HUES64 (cell line): ENCODE results near the gene MRPS35.

ENCODE experiments used
- H3K27ac ChIP-seq: 2 replicates; pipeline ENCODE4 v1.7.0; 2013; ENCODE audit warnings: low read depth, low read length, inconsistent platforms
- H3K27me3 ChIP-seq: 2 replicates; pipeline ENCODE4 v1.6.1; 2013; ENCODE audit warnings: mild to moderate bottlenecking, low read length; ENCODE audit not compliant: insufficient read depth
- H3K36me3 ChIP-seq: 2 replicates; pipeline ENCODE4 v1.6.1; 2013; ENCODE audit warnings: mild to moderate bottlenecking, low read length; ENCODE audit not compliant: insufficient read depth
- H3K4me1 ChIP-seq: 2 replicates; pipeline ENCODE4 v1.6.1; 2013; ENCODE audit warnings: mild to moderate bottlenecking, low read length, moderate library complexity; ENCODE audit not compliant: insufficient read depth
- H3K4me3 ChIP-seq: 2 replicates; pipeline ENCODE4 v1.5.1; 2013; ENCODE audit warnings: mild to moderate bottlenecking, low read length, moderate library complexity
- H3K9ac ChIP-seq: 2 replicates; pipeline ENCODE4 v1.6.1; 2013; ENCODE audit warnings: mild to moderate bottlenecking, low read depth, low read length
- H3K9me3 ChIP-seq: 2 replicates; pipeline ENCODE4 v1.6.1; 2013; ENCODE audit warnings: low read depth, low read length; ENCODE audit not compliant: insufficient read depth
- WGBS: fragments of 150-250, 120-280 bp; methylation state at CpG from one replicate; pipeline ENCODE4 v1.1.7; 2013; ENCODE audit warnings: missing lambda C conversion rate; 5-methylcytosine and 5-hydroxymethylcytosine counted together

The MRPS35 gene

GRCh38 chr12:27686147-27686546 is 24.5 kb upstream of the MRPS35 start:
- no peak overlapping the region for H3K27ac ChIP-seq
- H3K9me3 ChIP-seq = no peaks in the 10 kb centered on the region
- peaks cover 65% of the 10 kb centered on the region for H3K36me3 ChIP-seq
- H3K9ac ChIP-seq = no peak overlapping the region
- H3K4me1 ChIP-seq = no peaks in the 10 kb centered on the region
- H3K27me3 ChIP-seq = no peaks in the 10 kb centered on the region
- H3K4me3 ChIP-seq = no peak overlapping the region

DNA sequence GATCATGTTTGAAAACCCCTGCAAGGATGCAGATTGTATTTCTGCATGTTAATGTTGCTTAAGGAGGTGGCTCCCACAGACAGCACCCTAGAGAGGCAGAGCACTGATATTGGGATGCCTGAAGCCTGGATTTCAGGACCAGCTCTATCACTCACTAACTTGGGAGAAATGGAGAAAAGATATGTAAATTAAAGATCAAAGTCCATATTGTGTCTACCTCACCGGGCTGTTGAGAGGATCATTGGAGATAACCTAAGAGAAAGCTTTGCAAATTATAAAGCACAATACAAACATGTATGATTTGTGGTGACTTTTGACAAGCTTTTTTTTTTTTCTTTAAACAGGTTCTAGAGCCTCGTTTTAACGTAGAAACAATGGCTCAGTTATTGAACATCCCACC is 22.0 kb upstream of the MRPS35 start:
- peaks cover 71% of the 10 kb centered on the region for H3K36me3 ChIP-seq
- H3K9ac ChIP-seq = no peak overlapping the region
- H3K9me3 ChIP-seq = no peaks in the 10 kb centered on the region
- H3K27me3 ChIP-seq = no peaks in the 10 kb centered on the region
- no peaks in the 10 kb centered on the region for H3K4me1 ChIP-seq
- H3K4me3 ChIP-seq = no peak overlapping the region
- whole genome bisulfite sequencing = 96% methylated on average over 2 of the region's 3 CpGs
- H3K27ac ChIP-seq = no peak overlapping the region

DNA sequence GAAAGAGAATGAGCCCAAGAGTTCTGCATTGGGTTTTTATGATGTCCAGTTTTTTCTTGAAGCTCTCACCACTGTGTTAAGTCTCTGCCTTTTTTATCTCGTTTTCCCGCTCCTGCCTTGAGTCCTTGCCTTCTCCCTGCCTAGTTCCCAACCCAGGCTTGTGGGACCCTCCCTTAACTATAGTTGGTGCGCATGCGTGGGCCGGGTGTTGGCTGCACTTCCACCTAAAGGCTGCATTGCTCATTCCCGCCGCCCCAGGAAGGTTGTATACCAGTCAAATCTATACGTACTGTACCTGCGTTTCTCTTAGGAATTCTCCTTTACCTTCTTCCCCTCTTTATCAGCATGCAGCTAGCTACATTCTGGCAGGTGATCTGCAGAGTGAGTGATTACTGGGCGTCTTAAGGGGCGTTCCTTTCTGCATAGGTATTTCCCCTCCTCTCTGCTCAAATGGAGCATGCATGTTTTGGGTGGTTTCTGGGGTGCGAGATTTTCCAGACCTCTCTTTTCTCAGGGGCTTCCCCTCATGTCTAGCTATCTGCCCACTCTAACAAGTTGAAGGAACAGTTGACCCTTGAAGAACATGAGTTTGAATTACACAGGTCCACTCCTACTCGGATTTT is 21.0 kb upstream of the MRPS35 start:
- peaks cover 71% of the 10 kb centered on the region for H3K36me3 ChIP-seq
- H3K27me3 ChIP-seq = no peaks in the 10 kb centered on the region
- no peaks in the 10 kb centered on the region for H3K9me3 ChIP-seq
- no peak overlapping the region for H3K4me3 ChIP-seq
- no peak overlapping the region for H3K9ac ChIP-seq
- H3K4me1 ChIP-seq = no peaks in the 10 kb centered on the region
- no peak overlapping the region for H3K27ac ChIP-seq
- WGBS = 97% methylated on average over 13 of the region's 13 CpGs

- Histone ChIP-seq H3K9ac (no peak overlapping the region), H3K4me1 (no peaks in the 10 kb centered on the region), H3K36me3 (peaks cover 63% of the 10 kb centered on the region), H3K27ac (no peak overlapping the region), H3K27me3 (no peaks in the 10 kb centered on the region), H3K9me3 (no peaks in the 10 kb centered on the region), H3K4me3 (no peak overlapping the region)
- 100% methylated on average over 2 of the region's 2 CpGs for WGBS
These were observed 17.2 kb upstream of the MRPS35 start for GRCh38 chr12:27693403-27693802.

DNA sequence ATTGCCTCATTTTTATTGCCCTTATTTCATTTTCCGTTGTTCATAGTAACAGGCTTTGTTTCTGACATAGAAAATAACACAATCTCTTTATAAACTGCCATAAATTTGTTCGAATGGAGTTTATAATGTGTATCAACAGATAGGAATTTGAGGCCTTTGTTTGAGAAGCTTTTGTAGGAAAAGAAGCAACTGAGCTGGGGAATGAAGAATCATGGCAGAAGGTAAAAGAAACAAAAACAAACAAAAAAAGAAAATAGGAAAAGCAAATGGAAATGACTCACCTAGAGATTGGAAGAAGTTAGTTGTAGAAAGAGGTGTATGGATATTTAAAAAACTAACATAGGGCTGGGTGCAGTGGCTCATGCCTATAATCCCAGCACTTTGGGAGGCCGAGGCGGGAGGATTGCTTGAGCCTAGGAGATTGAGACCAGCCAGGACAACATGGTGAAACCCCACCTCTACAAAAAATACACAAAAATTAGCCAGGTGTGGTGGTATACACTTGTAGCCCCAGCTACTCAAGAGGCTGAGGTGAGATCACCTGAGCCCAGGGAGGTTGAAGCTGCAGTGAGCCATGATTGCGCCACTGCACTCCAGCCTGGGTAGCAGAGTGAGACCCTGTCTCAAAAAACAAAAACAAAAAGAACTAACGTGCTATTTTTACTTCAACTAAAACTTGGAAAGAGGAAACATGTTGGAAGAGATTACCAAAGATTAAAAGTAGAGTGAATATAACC is 14.9 kb upstream of the MRPS35 start:
- H3K9ac ChIP-seq = no peak overlapping the region
- WGBS = 96% methylated on average over 5 of the region's 6 CpGs
- no peaks in the 10 kb centered on the region for H3K27me3 ChIP-seq
- no peak overlapping the region for H3K4me3 ChIP-seq
- H3K4me1 ChIP-seq = no peaks in the 10 kb centered on the region
- no peaks in the 10 kb centered on the region for H3K9me3 ChIP-seq
- H3K27ac ChIP-seq = no peak overlapping the region
- peaks cover 42% of the 10 kb centered on the region for H3K36me3 ChIP-seq

DNA sequence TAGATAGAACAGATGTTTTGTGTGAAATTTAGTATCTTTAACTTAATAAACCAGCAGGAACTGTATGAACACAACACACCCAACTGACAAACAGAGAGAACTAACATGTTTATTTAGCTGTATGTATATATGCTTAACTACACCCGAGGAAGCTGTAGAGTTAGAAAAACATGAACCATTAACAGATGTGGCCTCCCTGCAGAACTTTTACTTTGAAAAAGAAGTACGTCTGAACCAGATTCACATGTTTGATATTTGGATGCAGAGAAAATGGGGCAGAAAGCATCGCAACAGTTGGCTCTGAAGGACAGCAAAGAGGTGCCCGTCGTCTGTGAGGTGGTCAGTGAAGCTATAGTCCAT is 14.4 kb upstream of the MRPS35 start, which contains the start of gene REP15:
REP15 (plus strand) TSS at position 155 of the 360 bp plus-strand sequence; CDS start at position 271, 116 bp downstream.
- no peak within 1 kb of the TSS for H3K4me3 ChIP-seq
- no peak within 1 kb of the TSS for H3K27ac ChIP-seq
- peaks cover 38% of the 10 kb centered on the region for H3K36me3 ChIP-seq
- no peaks in the 10 kb centered on the region for H3K9me3 ChIP-seq
- no peaks in the 10 kb centered on the region for H3K4me1 ChIP-seq
- no peaks in the 10 kb centered on the region for H3K27me3 ChIP-seq
- no peak within 1 kb of the TSS for H3K9ac ChIP-seq
- WGBS = 94% methylated on average over 5 of the region's 5 CpGs

DNA sequence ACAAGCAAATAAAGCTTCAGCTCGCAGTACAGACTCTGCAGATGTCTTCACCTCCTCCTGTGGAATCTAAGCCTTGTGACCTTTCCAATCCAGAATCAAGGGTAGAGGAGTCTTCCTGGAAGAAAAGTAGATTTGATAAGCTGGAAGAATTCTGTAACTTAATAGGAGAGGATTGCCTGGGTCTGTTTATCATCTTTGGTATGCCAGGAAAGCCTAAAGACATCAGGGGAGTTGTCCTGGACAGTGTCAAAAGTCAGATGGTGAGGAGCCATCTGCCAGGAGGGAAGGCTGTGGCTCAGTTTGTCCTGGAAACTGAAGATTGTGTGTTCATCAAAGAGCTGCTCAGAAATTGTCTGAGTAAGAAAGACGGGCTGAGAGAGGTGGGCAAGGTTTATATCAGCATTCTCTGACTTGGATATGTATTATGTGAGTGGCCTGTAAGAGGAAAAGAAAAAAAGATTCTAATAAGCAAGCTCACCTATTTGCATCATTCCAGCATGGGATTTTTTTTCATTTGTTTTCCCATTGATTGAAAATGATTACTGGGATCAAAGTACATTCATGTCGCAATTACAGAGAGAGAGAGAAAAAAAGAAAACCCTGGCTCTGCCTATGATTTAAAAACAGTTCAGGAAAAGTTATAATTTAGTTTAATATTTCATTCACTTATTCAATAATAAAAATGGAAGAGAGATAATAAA is 13.6 kb upstream of the MRPS35 start:
- H3K9ac ChIP-seq = no peak overlapping the region
- H3K27ac ChIP-seq = no peak overlapping the region
- no peaks in the 10 kb centered on the region for H3K9me3 ChIP-seq
- peaks cover 30% of the 10 kb centered on the region for H3K36me3 ChIP-seq
- 90% methylated on average over 2 of the region's 3 CpGs for WGBS
- H3K4me3 ChIP-seq = no peak overlapping the region
- no peaks in the 10 kb centered on the region for H3K4me1 ChIP-seq
- H3K27me3 ChIP-seq = no peaks in the 10 kb centered on the region

GRCh38 chr12:27703720-27704452 is 6.7 kb upstream of the MRPS35 start:
- no peaks in the 10 kb centered on the region for H3K36me3 ChIP-seq
- no peaks in the 10 kb centered on the region for H3K27me3 ChIP-seq
- H3K27ac ChIP-seq = no peak overlapping the region
- no peaks in the 10 kb centered on the region for H3K9me3 ChIP-seq
- no peaks in the 10 kb centered on the region for H3K4me1 ChIP-seq
- H3K4me3 ChIP-seq = no peak overlapping the region
- WGBS = 28% methylated on average over 4 of the region's 4 CpGs
- no peak overlapping the region for H3K9ac ChIP-seq

DNA sequence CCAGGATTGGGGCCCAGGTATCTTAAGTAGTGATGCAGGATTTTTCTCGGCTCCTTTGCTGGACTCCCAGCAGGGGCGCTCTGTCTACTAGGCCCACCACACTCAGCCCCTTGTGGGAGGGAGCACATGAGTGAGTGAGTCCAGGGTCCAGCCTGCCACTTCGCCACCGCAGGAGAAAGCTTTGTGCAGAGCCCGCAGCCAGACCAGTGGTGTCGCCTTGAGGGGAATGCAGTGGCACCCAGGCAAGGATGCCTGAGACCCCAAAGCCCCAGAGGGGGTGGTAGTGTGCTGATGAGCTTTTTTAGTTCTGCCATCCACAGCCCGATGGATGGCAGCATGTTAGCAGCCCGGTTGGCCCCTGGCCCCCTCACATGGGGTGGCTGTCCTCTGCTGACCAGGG is 5.4 kb upstream of the MRPS35 start:
- no peaks in the 10 kb centered on the region for H3K36me3 ChIP-seq
- no peaks in the 10 kb centered on the region for H3K27me3 ChIP-seq
- H3K4me1 ChIP-seq = 0 out of 2 replicates have a peak, but pooled peaks cover 3% of the 10 kb centered on the region
- 83% methylated on average over 8 of the region's 8 CpGs for WGBS
- no peaks in the 10 kb centered on the region for H3K9me3 ChIP-seq
- H3K9ac ChIP-seq = no peak overlapping the region
- no peak overlapping the region for H3K4me3 ChIP-seq
- no peak overlapping the region for H3K27ac ChIP-seq

- H3K27ac ChIP-seq = no peak overlapping the region
- WGBS = no CpG with 5 or more reads among the region's 2 CpGs
- no peaks in the 10 kb centered on the region for H3K9me3 ChIP-seq
- no peak overlapping the region for H3K4me3 ChIP-seq
- no peaks in the 10 kb centered on the region for H3K27me3 ChIP-seq
- H3K36me3 ChIP-seq = no peaks in the 10 kb centered on the region
- peaks cover 9% of the 10 kb centered on the region; the same call in 1 of the 2 replicates for H3K4me1 ChIP-seq
- no peak overlapping the region for H3K9ac ChIP-seq
These were observed 3.4 kb upstream of the MRPS35 start for GRCh38 chr12:27707216-27707615.
